GM12872 (cell line): ENCODE measurements around the gene STAG1.

Experiments used
- TF ChIP-seq, protein P1 (sequence below): IDR thresholded peaks from 3 replicates; pipeline ENCODE4 v1.5.1; 2011; ENCODE audit warnings: low read depth, mild to moderate bottlenecking, low read length, moderate library complexity; ENCODE audit not compliant: insufficient read depth

Gene STAG1

GRCh38 chr3:136547293-136547692, 204.9 kb downstream of the STAG1 start:
- TF ChIP-seq, protein P1, sequence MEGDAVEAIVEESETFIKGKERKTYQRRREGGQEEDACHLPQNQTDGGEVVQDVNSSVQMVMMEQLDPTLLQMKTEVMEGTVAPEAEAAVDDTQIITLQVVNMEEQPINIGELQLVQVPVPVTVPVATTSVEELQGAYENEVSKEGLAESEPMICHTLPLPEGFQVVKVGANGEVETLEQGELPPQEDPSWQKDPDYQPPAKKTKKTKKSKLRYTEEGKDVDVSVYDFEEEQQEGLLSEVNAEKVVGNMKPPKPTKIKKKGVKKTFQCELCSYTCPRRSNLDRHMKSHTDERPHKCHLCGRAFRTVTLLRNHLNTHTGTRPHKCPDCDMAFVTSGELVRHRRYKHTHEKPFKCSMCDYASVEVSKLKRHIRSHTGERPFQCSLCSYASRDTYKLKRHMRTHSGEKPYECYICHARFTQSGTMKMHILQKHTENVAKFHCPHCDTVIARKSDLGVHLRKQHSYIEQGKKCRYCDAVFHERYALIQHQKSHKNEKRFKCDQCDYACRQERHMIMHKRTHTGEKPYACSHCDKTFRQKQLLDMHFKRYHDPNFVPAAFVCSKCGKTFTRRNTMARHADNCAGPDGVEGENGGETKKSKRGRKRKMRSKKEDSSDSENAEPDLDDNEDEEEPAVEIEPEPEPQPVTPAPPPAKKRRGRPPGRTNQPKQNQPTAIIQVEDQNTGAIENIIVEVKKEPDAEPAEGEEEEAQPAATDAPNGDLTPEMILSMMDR = no peak

DNA sequence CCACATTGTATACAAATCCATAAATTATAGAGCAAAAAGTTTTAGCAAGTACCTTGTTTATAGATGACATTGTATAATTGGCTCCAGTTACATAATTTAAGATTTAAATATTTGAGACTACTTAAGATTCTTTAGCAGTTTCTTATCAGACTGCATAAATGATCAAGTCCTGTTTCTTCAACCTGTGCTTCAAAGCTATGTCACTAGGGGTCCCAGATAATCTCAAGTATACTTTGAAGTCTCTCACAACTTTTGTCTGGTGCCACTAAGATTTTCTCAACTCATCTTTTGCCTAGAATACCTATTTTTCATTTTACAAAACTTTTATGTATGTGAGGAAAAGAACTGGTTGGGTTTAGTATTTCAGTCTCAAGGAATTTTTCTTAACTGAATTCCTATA, 205.5 kb downstream of the STAG1 start:
- TF ChIP-seq, protein P1 = peak; percentile 32; the same call in 1 of the 3 replicates

GRCh38 chr3:136545664-136546268, 206.4 kb downstream of the STAG1 start:
- TF ChIP-seq, protein P1 = no peak

DNA sequence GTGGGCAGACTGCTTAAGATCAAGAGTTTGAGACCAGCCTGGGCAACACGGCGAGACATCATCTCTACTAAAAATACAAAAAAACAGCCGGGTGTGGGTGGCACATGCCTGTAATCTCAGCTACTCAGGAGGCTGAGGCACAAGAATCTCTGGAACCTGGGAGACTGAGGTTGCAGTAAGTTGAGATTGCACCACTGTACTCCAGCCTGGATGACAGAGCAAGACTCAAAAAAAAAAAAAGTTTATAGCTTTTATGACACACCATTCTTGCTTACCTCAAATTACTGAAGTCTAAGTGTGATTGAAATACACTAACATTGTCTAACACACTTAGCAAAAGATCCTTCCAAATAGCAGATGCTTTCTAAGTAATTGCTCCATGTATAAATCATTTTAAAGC, 207.6 kb downstream of the STAG1 start:
- TF ChIP-seq, protein P1 = no peak

DNA sequence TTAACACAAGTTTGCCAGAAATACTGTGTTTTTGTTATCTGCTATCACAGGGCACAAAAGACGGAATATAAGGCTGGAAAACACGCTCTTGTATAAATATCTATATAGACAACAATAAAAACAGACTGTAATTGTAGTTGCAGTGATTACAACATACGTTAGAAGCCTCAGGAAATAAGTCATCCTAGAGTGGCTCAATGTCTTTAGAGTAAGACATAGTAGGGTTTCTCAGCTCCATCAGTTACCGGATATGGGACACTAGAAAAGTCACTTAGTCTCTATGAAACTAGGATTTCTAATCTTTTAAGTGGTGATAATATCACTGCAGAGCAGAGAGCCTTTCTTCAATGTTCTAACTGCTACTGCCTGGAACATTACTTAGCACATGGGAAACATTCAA, 208.8 kb downstream of the STAG1 start:
- TF ChIP-seq, protein P1 = no peak

DNA sequence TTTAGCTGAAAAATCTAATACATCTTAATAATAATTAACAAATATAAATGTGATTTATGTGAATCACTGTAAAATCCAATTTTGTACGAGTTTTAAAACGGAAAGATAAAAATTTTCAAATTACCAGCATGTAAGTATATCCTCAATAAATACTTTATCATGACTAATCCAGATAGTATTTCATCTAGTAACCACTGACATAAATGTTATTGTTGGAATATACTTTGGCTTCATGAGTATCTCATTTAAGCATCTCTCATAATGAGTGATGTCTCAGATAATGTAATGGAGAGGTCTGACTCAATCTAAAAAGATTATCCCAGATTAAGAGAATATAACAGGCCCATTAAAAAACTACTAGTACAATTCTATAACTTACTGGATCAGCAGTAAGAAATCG, 216.3 kb downstream of the STAG1 start:
- TF ChIP-seq, protein P1 = no peak

DNA sequence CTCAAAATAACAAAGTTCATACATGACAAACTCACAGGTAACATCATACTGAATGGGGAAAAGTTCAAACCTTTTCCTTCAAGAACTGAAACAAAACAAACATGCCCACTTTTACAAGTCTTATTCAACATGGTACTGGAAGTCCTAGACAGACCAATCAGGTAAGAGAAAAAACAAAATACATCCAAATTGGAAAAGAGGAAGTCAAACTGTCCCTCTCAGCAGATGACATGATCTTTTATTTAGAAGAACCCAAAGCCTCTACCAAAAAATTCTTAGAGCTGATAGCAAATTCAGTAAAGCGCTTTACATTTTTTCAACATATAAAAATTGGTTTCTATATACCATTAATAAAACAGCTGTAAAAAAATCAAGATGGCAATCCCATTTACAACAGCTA, 219.4 kb downstream of the STAG1 start:
- TF ChIP-seq, protein P1 = no peak
